Epithelial cell of proximal tubule (primary cell): ENCODE data around the gene AAGAB. TPM values are rescaled to one million over a fixed set of nuclear protein-coding genes. Genes with fewer than 3 reads are reported as not detected.

Experiments
- DNase-seq: peaks from one replicate; pipeline ENCODE4 v3.0.0-alpha.2; 2011; ENCODE audit warnings: low read depth
- H3K4me3 ChIP-seq: 2 replicates; pipeline ENCODE4 v1.5.1; 2011; ENCODE audit warnings: low read depth, mild to moderate bottlenecking, low read length
- CTCF ChIP-seq: conservative IDR thresholded peaks from 2 replicates; pipeline ENCODE4 v1.5.1; 2012; ENCODE audit warnings: low read depth, mild to moderate bottlenecking, low read length
- total RNA-seq: library from RNA; depleted of rRNA; stranded (reverse); fragments of >200 nt; gene quantifications from 2 replicates; pipeline ENCODE4 v1.2.3, GENCODE V29; 2015

AAGAB gene
- total RNA-seq, 1 donor from 2014 or later, result 41.5 TPM

- no peak for DNase-seq
- H3K4me3 ChIP-seq, result no peak overlapping the region
- no peak for TF ChIP-seq CTCF
Observed at GRCh38 chr15:67232591-67232990, 21.9 kb downstream of the AAGAB start.

GRCh38 chr15:67230504-67230903 is 24.0 kb downstream of the AAGAB start:
- no peak for TF ChIP-seq CTCF
- DNase-seq, result no peak
- no peak overlapping the region for H3K4me3 ChIP-seq

GRCh38 chr15:67228286-67228685 is 26.2 kb downstream of the AAGAB start:
- TF ChIP-seq CTCF, result no peak
- no peak overlapping the region for H3K4me3 ChIP-seq
- no peak for DNase-seq

- no peak for DNase-seq
- no peak for TF ChIP-seq CTCF
- no peak overlapping the region for H3K4me3 ChIP-seq
Observed at GRCh38 chr15:67227846-67228245, 26.6 kb downstream of the AAGAB start.

- no peak for TF ChIP-seq CTCF
- no peak overlapping the region for H3K4me3 ChIP-seq
- no peak for DNase-seq
Observed at GRCh38 chr15:67227431-67227830, 27.0 kb downstream of the AAGAB start.

- no peak for DNase-seq
- H3K4me3 ChIP-seq, result no peak overlapping the region
- no peak for TF ChIP-seq CTCF
Observed at GRCh38 chr15:67225336-67225735, 29.1 kb downstream of the AAGAB start.

- no peak overlapping the region for H3K4me3 ChIP-seq
- no peak for DNase-seq
- TF ChIP-seq CTCF, result no peak
Observed at GRCh38 chr15:67224889-67225288, 29.6 kb downstream of the AAGAB start.
